ENCODE data around the gene THSD8.

- TF ChIP-seq CTCF (IDR thresholded peaks at IDR 0.05) (no peak), POLR2AphosphoS5 (IDR thresholded peaks at IDR 0.05; ENCODE audit: insufficient read depth in 1 of 2, low read depth in 1 of 2) (no peak), POLR2A (IDR thresholded peaks at IDR 0.05) (no peak)
These were observed 40.6 kb downstream of the THSD8 start for GRCh38 chr19:12842511-12842910.

All from vagina (tissue), 2 donors.